Upper lobe of right lung (tissue), 1 donor: ENCODE results near the gene MGAT1. TPM values are rescaled to one million over a fixed set of nuclear protein-coding genes. Genes with fewer than 3 reads are reported as not detected.

Experiments used
- ATAC-seq: fragments of 200-7000 bp; cut with Tn5 transposase; one replicate; pipeline ENCODE4 v1.9.1; 2020; ENCODE audit warnings: mild to moderate bottlenecking, moderate library complexity
- DNase-seq: peaks from one replicate; pipeline ENCODE4 v3.0.0-alpha.2; 2020
- H3K27ac ChIP-seq: fragments of 200-600 bp; one replicate; pipeline ENCODE4 v1.8.0; 2022
- H3K27me3 ChIP-seq: fragments of 200-600 bp; one replicate; pipeline ENCODE4 v1.8.0; 2022; ENCODE audit warnings: mild to moderate bottlenecking
- H3K36me3 ChIP-seq: fragments of 200-600 bp; one replicate; pipeline ENCODE4 v1.8.0; 2022
- H3K4me1 ChIP-seq: fragments of 200-600 bp; one replicate; pipeline ENCODE4 v1.8.0; 2022
- H3K4me3 ChIP-seq: fragments of 200-600 bp; one replicate; pipeline ENCODE4 v1.8.0; 2022; ENCODE audit warnings: mild to moderate bottlenecking
- H3K9me3 ChIP-seq: fragments of 200-600 bp; one replicate; pipeline ENCODE4 v1.8.0; 2022
- CTCF ChIP-seq: fragments of 200-600 bp; IDR thresholded peaks from one replicate; pipeline ENCODE4 v1.8.0; 2022; ENCODE audit warnings: antibody characterized with exemption
- intact Hi-C: fragments of 100-400 bp; cut with DNase I; formaldehyde crosslinking; loops from one replicate; pipeline ENCODE4 v1.11.0; 2022
- total RNA-seq: library from RNA; stranded (reverse); fragmentation: NEBNext Ultra II Directional; extraction: Animal tissue kit (Norgen Biotek cat#: 25700); gene quantifications from one replicate; pipeline ENCODE4 v1.2.1, GENCODE V29; 2021
- donor health status: DM: no; HTN: yes; CAD: no; lungs with severe emphysema.

MGAT1 gene
- total RNA-seq, 1 donor from 2014 or later = 216 TPM

GRCh38 chr5:180804129-180804618 lies 1.6 kb upstream of the MGAT1 start:
- H3K4me1 ChIP-seq = peaks cover 81% of the 10 kb centered on the region
- H3K4me3 ChIP-seq = peak overlapping the region; percentile 96
- H3K9me3 ChIP-seq = no peaks in the 10 kb centered on the region
- DNase-seq (no peak), ATAC-seq (no peak)
- intact Hi-C loops = no loop called here
- H3K27me3 ChIP-seq = no peaks in the 10 kb centered on the region
- no peak for TF ChIP-seq CTCF
- H3K27ac ChIP-seq = peak overlapping the region; percentile 97
- peaks cover 23% of the 10 kb centered on the region for H3K36me3 ChIP-seq

DNA sequence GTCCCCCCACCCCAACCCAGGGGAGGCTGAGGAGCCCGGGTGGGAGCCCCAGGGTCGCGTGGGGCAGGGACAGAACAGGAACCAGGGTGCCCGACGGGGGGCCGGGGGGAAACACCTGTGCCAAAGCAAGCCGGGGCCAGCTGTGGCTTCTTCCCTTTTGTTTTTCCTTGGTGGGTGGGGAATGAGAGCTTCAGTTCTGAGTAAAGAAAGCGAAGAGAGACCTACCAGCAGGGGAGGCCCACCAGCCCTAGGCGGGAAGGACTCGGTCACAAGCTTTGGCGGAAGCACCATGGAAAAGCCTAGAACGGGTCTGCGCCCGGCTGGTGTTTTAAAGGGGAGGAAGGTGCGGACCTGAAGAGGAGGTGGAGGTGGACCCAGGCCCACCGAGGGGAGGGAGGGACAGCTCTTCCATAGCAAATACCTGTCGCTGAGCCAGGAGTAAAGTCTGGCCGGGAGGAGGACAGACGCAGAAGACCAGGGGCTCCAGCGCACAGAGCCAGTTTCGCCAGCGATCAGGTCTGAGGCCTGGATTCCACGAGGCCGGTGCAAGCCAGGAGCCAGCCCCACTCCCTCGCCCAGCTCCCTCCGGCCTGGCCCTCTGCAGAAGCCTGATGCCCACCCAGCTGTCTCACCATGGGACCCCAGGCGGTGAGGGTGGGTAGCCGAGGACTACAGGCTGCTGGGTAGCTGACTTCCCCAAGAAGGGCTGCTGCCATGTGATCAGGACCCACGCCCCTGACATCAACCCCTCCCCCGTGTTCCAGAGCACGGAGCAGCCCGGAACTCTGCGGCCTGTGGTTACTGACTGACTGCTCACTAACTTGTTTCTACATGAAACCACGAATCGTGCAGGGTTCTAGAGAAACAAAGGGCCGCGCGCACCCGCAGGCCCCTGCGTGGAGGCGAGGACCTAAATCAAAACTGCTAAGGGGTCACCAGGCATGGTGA lies 849 bp upstream of the MGAT1 start:
- no peaks in the 10 kb centered on the region for H3K27me3 ChIP-seq
- TF ChIP-seq CTCF = peak; percentile 16
- ATAC-seq = peak; percentile 76
- H3K27ac ChIP-seq = peak overlapping the region; percentile 97
- H3K4me1 ChIP-seq = peaks cover 81% of the 10 kb centered on the region
- H3K36me3 ChIP-seq = peaks cover 23% of the 10 kb centered on the region
- peak; percentile 91 for DNase-seq
- intact Hi-C loops = no loop called here
- H3K9me3 ChIP-seq = no peaks in the 10 kb centered on the region
- peak overlapping the region; percentile 96 for H3K4me3 ChIP-seq

GRCh38 chr5:180801596-180802324 lies 846 bp downstream of the MGAT1 start:
- H3K36me3 ChIP-seq = peaks cover 23% of the 10 kb centered on the region
- no peaks in the 10 kb centered on the region for H3K9me3 ChIP-seq
- peak; percentile 0 for ATAC-seq
- H3K27me3 ChIP-seq = no peaks in the 10 kb centered on the region
- intact Hi-C loops = no loop called here
- no peak for TF ChIP-seq CTCF
- no peak for DNase-seq
- peaks cover 81% of the 10 kb centered on the region for H3K4me1 ChIP-seq
- H3K4me3 ChIP-seq = peak overlapping the region; percentile 96
- H3K27ac ChIP-seq = peak overlapping the region; percentile 97

- ATAC-seq (no peak), DNase-seq (no peak)
- H3K4me3 ChIP-seq = peak overlapping the region; percentile 23
- intact Hi-C loops = loop anchor here (10.0 kb wide), 1 partner anchor 55 kb away; no protein-coding TSS in a partner anchor
- no peaks in the 10 kb centered on the region for H3K9me3 ChIP-seq
- peak overlapping the region; percentile 97 for H3K27ac ChIP-seq
- H3K36me3 ChIP-seq = peaks cover 23% of the 10 kb centered on the region
- H3K27me3 ChIP-seq = no peaks in the 10 kb centered on the region
- no peak for TF ChIP-seq CTCF
- H3K4me1 ChIP-seq = peaks cover 80% of the 10 kb centered on the region
These were observed 2.5 kb downstream of the MGAT1 start for GRCh38 chr5:180799902-180800801.

GRCh38 chr5:180799194-180799593 lies 3.4 kb downstream of the MGAT1 start:
- DNase-seq = no peak
- ATAC-seq = no peak
- intact Hi-C loops = loop anchor here (10.0 kb wide), 1 partner anchor 56 kb away; no protein-coding TSS in a partner anchor
- no peak overlapping the region for H3K4me3 ChIP-seq
- no peaks in the 10 kb centered on the region for H3K9me3 ChIP-seq
- H3K27me3 ChIP-seq = no peaks in the 10 kb centered on the region
- TF ChIP-seq CTCF = peak; percentile 28
- peaks cover 31% of the 10 kb centered on the region for H3K36me3 ChIP-seq
- no peak overlapping the region for H3K27ac ChIP-seq
- peaks cover 74% of the 10 kb centered on the region for H3K4me1 ChIP-seq
